Activated CD8-positive, alpha-beta memory T cell treated with anti-CD3 and anti-CD28 coated beads for 1 hour (primary cell): ENCODE measurements around the gene ZNF595.
"Not testable (repeated sequence)": the region's sequence is repeated elsewhere in the genome, so short reads cannot be mapped to it uniquely, and the experiment has no call there.

ENCODE experiments used
- DNase-seq, 2 donors: peaks; one replicate each; pipeline ENCODE4 v3.0.0-alpha.2; 2020; ENCODE audit warnings: low read depth in 1 of 2; ENCODE audit errors: extremely low read depth in 1 of 2

Gene ZNF595

DNA sequence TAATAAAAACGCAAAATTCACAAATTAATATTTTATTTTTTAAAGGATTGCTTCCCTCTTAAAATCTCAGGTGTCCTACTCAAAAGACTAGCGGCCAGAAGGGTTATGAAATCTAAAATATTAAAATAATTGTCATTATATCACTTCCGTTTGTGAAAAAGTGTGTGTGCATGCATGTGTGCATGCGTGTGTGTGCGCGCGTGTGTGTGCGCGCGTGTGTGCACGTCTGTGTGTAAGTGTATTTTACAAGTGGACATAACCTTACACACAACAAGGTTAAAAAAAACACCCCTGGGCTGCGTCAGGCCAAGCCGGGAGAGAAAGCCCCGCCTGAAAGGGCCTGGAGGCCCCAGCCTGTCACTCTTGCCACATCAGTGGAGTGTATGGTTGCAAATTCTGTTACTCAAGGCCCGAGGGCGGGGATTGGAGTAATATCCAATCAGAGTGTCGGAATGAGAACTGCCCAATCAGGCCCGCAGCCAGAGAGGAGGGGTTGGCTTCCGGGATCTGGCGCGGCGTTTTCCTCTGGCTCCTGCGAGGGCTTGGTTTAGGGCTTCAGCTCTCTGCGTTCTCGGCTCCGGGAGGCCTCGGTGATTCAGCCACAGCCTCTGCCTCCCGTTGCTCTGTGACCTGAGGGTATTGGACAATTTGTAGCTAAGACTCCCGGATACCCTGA, at the start of gene ZNF595:
Gene ZNF595, plus strand, starts transcription at position 518 of the 676 bp plus-strand sequence. CDS start 168 bp downstream, outside the sequence.
- DNase-seq, result not testable (repeated sequence)

GRCh38 chr4:9937-10870, 42.9 kb upstream of the ZNF595 start:
- DNase-seq, result not testable (repeated sequence)

DNA sequence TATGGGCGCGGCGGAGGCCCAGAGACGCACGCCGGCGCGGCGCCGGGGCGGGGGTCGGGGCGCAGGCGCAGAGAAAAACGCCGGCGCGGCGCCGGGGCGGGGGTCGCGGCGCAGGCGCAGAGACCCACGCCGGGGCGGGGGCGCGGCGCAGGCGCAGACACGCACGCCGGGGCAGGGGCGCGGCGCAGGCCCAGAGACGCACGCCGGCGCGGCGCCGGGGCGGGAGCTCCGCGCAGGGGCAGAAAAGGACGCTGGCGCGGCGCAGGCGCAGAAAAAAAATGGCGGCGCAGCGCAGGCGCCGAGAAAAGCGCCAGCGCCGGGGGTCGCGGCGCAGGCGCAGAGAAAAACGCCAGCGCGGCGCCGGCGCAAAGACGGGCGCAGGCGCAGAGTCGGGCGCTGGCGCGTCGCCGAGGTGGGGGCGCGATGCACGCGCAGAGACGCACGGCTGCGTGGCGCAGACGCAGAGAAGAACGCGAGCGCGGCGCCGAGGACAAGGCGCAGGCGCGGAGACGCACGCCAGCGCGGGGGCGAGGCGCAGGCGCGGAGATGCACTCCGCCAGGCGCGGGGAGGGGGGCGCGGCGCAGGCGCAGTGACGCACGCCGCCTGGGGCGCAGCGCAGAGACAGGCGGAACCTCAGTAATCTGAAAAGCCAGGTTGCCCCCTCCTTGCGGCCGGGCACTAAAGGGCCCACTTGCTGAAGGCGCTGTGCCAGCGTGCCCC, 41.9 kb upstream of the ZNF595 start:
- not testable (repeated sequence) for DNase-seq

GRCh38 chr4:11816-12417, 41.2 kb upstream of the ZNF595 start:
- DNase-seq, result not testable (repeated sequence)

DNA sequence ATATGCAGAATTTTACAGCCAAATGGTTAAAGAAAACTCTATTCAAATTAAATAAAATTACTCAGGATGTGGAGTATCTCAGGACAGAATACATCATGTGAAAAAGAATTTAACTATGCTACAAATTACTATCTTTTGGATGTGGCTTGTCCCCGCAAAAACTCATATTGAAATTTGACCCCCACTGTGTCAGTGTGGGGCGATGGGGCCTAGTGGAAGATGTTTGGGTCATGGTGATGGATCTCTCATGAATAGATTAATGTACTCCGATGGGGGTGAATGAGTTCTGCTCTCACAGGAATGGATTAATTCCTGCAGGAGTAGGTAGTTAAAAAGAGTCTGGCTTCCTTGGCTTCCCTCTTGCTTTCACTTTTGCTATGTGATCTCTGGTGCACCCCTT, 35.0 kb upstream of the ZNF595 start:
- not testable (repeated sequence) for DNase-seq

- not testable (repeated sequence) for DNase-seq
Observed at GRCh38 chr4:18589-18988, 34.5 kb upstream of the ZNF595 start.

GRCh38 chr4:22882-23281, 30.2 kb upstream of the ZNF595 start:
- not testable (repeated sequence) for DNase-seq

GRCh38 chr4:24359-24758, 28.8 kb upstream of the ZNF595 start:
- not testable (repeated sequence) for DNase-seq

GRCh38 chr4:27501-27900, 25.6 kb upstream of the ZNF595 start:
- DNase-seq, result not testable (repeated sequence)

GRCh38 chr4:28767-29542, 24.2 kb upstream of the ZNF595 start:
- not testable (repeated sequence) for DNase-seq

- not testable (repeated sequence) for DNase-seq
Observed at GRCh38 chr4:33314-33713, 19.8 kb upstream of the ZNF595 start.

DNA sequence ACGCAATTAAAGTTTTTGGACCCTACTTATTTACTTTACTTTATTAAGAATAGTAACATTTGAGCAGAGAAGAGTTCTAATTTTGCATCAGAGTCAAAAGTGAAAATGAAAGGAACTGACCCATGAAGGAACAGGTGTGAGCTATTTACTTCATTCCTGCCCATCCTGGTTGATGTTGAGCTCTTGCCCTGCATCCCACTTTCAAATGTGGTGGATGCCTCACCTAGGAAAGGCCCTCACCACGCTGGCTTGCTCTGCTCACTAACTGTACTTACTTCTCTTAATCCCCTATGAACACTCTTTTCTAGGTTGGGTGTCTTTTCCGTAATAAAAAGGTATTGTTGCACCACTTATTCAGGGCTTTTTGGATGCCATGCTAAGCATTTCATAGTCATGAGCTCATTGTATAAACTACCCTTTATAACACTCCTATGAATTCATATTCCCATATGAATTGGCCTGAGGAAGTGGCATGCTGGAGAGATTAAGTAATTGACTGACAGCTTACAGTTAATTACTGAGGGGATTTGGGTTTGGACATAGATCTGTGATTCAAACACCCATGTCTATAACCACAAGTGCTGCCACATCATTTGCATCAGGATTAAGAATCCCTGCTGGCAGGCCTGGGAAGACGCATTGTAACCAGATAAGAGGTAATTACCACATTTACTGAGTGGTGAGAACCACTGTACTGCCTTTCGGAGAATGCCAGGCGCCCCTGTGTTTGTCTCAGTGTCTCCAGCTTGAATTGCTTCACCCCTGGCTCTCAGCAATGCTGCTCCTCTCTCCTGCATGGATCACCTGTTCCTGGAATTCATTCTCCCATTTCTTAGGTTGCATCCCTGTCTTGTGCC, 16.3 kb upstream of the ZNF595 start:
- DNase-seq, result not testable (repeated sequence)

DNA sequence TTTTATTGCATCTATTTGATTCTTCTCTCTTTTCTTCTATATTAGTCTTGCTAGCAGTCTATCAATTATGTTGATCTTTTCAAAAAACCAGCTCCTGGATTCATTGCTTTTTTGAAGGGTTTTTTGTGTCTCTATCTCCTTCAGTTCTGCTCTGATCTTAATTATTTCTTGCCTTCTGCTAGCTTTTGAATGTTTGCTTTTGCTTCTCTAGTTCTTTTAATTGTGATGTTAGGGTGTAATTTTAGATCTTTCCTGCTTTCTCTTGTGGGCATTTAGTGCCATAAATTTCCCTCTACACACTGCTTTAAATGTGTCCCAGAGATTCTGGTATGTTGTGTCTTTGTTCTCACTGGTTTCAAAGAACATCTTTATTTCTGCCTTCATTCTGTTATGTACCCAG, 14.9 kb upstream of the ZNF595 start:
- DNase-seq, result not testable (repeated sequence)

- DNase-seq, result not testable (repeated sequence)
Observed at GRCh38 chr4:43375-43774, 9.7 kb upstream of the ZNF595 start.

DNA sequence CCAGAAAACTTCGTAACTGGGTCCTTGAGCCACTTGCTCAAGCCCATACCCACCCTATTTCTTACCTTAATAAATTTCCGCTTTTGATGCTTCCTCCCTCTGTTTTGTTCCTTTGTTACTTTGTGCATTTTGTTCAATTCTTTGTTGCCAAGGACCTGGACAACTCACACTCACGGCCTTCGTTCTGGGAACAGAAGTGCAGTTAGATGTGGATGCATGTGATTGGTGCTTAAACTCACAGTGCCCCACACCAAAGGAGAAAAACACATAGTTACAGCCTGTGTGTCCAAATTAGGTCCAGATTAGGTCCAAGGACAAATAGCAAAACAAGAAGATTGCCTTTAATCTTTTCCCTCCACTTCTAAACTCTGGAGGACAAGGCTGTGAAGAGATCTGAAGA, 1.9 kb upstream of the ZNF595 start:
- not testable (repeated sequence) for DNase-seq

GRCh38 chr4:51655-52277, 1.4 kb upstream of the ZNF595 start:
- not testable (repeated sequence) for DNase-seq

GRCh38 chr4:53521-53920, 400 bp downstream of the ZNF595 start:
- DNase-seq, result not testable (repeated sequence)

DNA sequence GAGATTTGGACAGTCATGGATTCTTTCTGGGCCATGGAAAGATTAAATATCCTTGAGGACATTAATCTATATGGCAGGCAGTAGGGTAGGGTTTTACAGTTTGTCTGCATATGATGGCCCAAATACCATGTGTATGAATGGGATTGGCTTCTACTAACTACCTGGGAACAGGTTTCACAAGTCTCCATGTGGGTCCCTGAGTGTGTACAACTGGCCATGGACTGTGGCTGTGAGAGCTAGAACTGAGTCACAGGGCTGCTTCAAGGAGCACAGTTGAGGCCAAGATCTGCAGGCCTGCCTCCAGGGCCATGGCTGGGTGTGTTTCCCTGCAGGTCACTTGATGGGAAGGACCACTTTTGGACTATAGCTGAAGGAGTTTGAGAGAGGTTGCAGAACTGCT, 11.6 kb downstream of the ZNF595 start:
- DNase-seq, result not testable (repeated sequence)

DNA sequence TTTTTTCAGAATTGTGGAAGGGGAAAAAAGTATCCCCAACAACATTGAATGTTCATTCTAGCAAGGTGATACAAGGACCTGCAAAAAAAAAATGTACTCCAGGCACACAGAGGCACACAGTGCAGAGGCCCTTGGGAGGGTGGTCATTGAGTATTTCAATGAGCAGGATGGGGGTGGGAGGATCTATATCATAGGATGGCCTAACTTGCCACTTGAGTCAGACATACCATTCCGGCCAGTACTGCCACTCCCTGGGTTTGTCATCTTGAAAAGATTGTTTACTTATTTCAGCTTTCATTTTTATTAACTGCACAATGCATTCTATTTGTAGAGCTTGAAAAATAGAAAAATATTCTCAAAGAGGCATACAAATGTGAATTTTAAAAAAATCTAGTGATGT, 18.7 kb downstream of the ZNF595 start:
- no peak for DNase-seq
